ENCODE measurements around the gene NECTIN1.

Gene NECTIN1

DNA sequence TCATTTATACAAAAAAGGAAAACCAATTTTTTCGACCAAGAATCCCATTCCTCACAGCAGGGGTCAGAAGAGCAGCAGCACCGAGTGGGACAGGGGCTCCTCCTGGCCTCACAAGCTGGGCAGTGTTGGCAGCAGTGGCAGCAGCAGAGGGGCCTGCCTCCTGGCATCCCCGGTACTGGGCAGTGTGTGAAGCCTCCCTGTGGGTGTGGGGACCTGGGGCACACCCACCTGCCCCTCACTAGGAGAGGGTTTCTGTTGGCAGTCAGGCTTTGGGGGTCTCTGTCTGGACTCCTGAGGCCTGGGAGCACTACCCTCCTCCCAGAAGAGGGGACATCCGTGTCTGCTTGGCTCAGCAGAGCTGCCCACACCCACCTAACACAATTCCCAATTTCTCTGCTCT lies 67.8 kb downstream of the NECTIN1 start:
- Histone ChIP-seq H3K4me1 (ENCODE audit: insufficient read depth, low read length) (no peaks in the 10 kb centered on the region), H3K4me3 (ENCODE audit: low read depth in 1 of 2, low read length in 2 of 2) (no peak overlapping the region), H3K36me3 (ENCODE audit: insufficient read depth, low read length) (no peaks in the 10 kb centered on the region), H3K9me3 (ENCODE audit: low read length) (no peaks in the 10 kb centered on the region), H3K27ac (ENCODE audit: low read depth, low read length) (no peak overlapping the region), H3K9ac (ENCODE audit: low read length) (no peak overlapping the region), H3K27me3 (ENCODE audit: control insufficient read depth in 1 of 2, insufficient read depth in 2 of 2, low read length in 2 of 2) (no peaks in the 10 kb centered on the region)

DNA sequence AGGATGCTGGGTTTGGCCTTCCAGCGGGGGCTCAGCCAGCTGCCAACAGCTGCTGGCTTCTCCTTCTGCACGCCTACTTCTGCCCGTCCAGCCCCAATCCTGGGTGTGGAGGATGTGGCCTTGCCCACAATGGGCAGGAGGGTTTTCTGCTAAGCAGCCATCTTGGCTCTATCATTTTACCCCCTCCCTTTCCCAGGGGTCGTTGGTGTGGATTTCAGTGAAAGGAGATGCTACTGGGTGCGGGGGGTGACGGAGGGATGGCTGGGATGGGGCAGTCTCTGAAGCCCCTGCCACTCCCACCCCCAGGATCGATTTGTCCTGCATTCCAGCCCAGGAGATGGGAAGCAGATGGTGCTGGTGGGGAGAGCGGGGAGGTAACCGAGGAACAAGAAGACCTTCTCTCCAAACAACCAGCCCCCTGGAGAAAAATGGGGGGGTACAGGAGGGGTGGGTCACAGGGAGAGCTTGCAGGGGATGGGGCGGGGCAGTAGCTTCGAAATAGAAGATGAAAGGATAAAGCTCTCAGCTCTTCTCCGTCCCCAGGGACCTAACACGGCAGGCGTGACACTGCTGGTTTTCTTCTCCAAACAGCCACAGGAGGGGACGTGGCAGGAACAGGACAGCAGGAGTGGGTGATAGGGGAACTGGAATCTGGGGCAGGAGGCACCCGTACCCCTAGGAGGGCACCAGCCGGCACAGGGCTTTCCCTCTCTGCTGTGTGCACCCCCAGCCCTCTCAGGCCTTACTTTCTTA lies 68.9 kb downstream of the NECTIN1 start:
- H3K27ac ChIP-seq (ENCODE audit: low read depth, low read length), result no peak overlapping the region

DNA sequence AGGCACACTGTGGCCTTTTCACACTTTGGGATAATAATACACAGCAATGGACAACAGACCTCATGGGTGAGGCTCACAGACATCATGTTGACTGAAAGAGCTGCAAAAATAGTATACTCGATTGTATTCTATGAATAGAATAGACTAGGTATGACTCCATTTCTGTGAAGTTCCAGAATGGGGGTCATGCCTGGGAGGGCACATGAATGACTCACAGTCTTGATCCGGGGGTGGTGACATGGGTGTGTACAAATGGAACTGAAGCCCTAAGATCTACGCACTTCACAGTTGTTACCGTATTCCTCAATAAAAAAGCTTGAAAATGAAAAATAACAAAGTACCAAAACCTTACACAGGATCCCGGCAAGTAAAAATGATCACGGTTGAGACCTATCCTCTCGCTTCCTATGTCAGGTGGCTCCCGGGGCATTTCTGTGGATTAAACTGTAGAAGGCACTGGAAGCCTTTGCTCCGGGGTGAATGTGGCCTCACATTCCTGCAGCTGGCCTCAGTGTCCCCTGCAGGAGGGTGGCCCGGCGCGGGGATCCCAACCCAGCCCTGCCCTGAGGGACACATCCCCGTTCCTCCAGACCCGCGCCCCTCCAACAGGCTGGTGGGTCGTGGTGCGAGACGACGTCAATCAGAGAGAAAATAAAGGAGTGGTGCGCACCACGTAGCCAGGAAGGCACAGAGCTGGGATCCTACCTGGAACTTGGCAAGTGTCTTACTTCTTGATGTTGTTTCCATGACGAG lies 75.9 kb downstream of the NECTIN1 start:
- no peaks in the 10 kb centered on the region for H3K4me1 ChIP-seq (ENCODE audit: insufficient read depth, low read length)

More for the DNA sequence above, 68.9 kb downstream of the NECTIN1 start:
- no peaks in the 10 kb centered on the region for H3K36me3 ChIP-seq (ENCODE audit: insufficient read depth, low read length)
- no peak overlapping the region for H3K9ac ChIP-seq (ENCODE audit: low read length)
- no peaks in the 10 kb centered on the region for H3K4me1 ChIP-seq (ENCODE audit: insufficient read depth, low read length)
- no peak overlapping the region for H3K4me3 ChIP-seq (ENCODE audit: low read depth in 1 of 2, low read length in 2 of 2)
- H3K27me3 ChIP-seq (ENCODE audit: control insufficient read depth in 1 of 2, insufficient read depth in 2 of 2, low read length in 2 of 2), result no peaks in the 10 kb centered on the region
- no peaks in the 10 kb centered on the region for H3K9me3 ChIP-seq (ENCODE audit: low read length)

DNA sequence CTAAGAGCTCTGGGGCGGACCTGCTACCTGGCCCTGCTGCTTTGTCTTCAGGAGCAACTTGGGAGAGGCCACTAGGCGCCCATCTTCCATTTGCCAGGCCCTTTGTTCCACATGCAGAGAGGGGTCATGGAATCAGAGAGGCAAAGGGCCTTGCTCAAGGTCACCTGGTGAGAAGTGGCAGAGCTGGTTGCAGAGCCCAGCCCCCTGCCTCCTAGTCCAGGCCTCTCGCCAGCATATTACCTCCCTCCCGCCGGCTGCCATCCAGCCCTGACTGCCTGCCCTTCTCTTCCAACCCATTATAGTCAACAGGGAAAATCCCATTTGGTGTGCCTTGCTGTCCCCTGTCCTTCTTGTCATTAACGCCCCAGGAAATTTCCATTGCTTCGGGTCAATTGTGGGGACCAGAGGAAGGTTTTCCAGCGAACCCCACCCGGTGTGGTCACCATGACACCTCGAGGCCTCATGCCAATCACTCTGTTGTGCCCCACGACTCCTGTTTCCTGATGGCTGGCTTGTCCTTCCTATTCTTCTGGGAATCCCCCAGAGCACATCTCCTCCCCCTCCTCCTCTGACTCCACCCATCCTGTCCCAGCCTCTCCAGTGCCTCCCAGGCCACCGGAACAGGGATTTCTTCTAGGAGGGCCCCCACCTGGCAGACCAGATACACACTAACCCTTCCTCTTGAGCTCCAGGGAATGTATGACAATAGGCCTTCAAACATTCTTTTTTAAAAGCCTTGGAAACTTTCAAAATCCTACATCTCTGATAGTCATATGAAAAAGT lies 77.0 kb downstream of the NECTIN1 start:
- Histone ChIP-seq H3K4me1 (ENCODE audit: insufficient read depth, low read length) (no peaks in the 10 kb centered on the region), H3K27me3 (ENCODE audit: control insufficient read depth in 1 of 2, insufficient read depth in 2 of 2, low read length in 2 of 2) (no peaks in the 10 kb centered on the region), H3K36me3 (ENCODE audit: insufficient read depth, low read length) (no peaks in the 10 kb centered on the region), H3K4me3 (ENCODE audit: low read depth in 1 of 2, low read length in 2 of 2) (no peak overlapping the region), H3K9ac (ENCODE audit: low read length) (no peak overlapping the region), H3K9me3 (ENCODE audit: low read length) (no peaks in the 10 kb centered on the region), H3K27ac (ENCODE audit: low read depth, low read length) (no peak overlapping the region)

More for the DNA sequence above, 75.9 kb downstream of the NECTIN1 start:
- Histone ChIP-seq H3K36me3 (ENCODE audit: insufficient read depth, low read length) (no peaks in the 10 kb centered on the region), H3K27me3 (ENCODE audit: control insufficient read depth in 1 of 2, insufficient read depth in 2 of 2, low read length in 2 of 2) (no peaks in the 10 kb centered on the region), H3K27ac (ENCODE audit: low read depth, low read length) (no peak overlapping the region), H3K4me3 (ENCODE audit: low read depth in 1 of 2, low read length in 2 of 2) (no peak overlapping the region), H3K9me3 (ENCODE audit: low read length) (no peaks in the 10 kb centered on the region), H3K9ac (ENCODE audit: low read length) (no peak overlapping the region)

DNA sequence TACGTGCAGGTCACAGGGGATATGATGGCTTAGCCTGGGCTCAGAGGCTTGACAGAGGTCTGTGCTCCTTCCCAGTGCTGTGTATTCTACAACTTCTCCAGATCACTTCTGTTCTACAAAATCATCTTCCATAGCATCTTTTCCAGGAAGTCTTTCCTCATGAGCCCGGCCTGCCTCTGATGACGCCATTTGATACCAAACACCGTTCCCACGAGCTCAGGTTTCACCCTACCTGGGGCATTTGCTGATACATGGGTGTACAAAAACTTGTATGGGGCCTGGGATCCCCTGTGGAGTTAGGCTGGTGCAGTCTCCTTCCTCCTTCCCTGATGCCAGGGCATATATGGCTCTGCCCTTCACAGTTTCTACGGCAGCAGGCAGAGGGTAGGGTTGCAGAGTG lies 78.7 kb downstream of the NECTIN1 start:
- H3K4me1 ChIP-seq (ENCODE audit: insufficient read depth, low read length), result no peaks in the 10 kb centered on the region
- H3K36me3 ChIP-seq (ENCODE audit: insufficient read depth, low read length), result no peaks in the 10 kb centered on the region
- no peak overlapping the region for H3K9ac ChIP-seq (ENCODE audit: low read length)
- H3K9me3 ChIP-seq (ENCODE audit: low read length), result no peaks in the 10 kb centered on the region
- no peak overlapping the region for H3K27ac ChIP-seq (ENCODE audit: low read depth, low read length)
- no peak overlapping the region for H3K4me3 ChIP-seq (ENCODE audit: low read depth in 1 of 2, low read length in 2 of 2)
- no peaks in the 10 kb centered on the region for H3K27me3 ChIP-seq (ENCODE audit: control insufficient read depth in 1 of 2, insufficient read depth in 2 of 2, low read length in 2 of 2)

DNA sequence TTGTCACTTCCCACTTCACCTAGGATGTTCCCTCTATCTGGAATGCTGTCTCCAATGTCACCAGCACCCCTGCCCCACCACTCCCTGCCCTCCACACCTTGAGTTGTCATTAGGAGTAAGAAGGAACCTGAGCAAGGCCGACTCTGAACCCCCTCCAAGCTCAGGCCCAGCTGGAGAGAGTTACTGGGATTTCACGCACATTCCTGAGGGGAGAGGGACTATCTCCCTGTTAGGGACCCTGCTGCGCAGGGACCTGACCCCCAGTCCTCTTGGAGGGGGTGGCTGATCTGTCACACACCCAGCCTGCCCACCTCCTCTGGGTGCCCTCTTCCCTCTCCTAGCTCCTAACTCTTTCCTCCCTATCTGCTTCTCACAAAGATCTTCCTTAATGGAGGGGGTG lies 81.7 kb downstream of the NECTIN1 start:
- H3K4me1 ChIP-seq (ENCODE audit: insufficient read depth, low read length), result no peaks in the 10 kb centered on the region
- no peak overlapping the region for H3K9ac ChIP-seq (ENCODE audit: low read length)
- H3K27ac ChIP-seq (ENCODE audit: low read depth, low read length), result no peak overlapping the region
- H3K36me3 ChIP-seq (ENCODE audit: insufficient read depth, low read length), result no peaks in the 10 kb centered on the region
- H3K9me3 ChIP-seq (ENCODE audit: low read length), result no peaks in the 10 kb centered on the region
- H3K4me3 ChIP-seq (ENCODE audit: low read depth in 1 of 2, low read length in 2 of 2), result no peak overlapping the region
- H3K27me3 ChIP-seq (ENCODE audit: control insufficient read depth in 1 of 2, insufficient read depth in 2 of 2, low read length in 2 of 2), result no peaks in the 10 kb centered on the region

DNA sequence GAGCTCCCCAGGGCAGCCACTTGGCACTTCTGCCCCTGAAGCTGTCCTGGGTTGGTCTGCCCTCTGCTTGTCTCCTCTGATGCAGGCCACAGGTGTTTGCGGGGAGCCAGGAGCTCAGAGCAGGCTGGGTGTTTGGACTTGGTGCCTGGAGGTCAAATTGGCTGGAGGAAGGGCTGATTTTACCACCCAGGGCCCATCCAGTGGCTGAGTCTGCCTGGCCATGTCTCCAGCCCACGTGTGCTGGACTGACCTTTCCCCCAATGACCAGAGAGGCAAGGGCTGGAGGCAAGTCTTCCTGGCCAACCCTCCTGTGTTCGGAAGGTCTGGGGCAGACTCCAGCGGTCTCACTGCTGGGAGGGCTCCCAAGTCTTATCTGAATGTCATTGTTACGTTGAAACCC lies 84.0 kb downstream of the NECTIN1 start:
- Histone ChIP-seq H3K4me1 (ENCODE audit: insufficient read depth, low read length) (no peaks in the 10 kb centered on the region), H3K27ac (ENCODE audit: low read depth, low read length) (no peak overlapping the region), H3K27me3 (ENCODE audit: control insufficient read depth in 1 of 2, insufficient read depth in 2 of 2, low read length in 2 of 2) (no peaks in the 10 kb centered on the region), H3K4me3 (ENCODE audit: low read depth in 1 of 2, low read length in 2 of 2) (no peak overlapping the region), H3K36me3 (ENCODE audit: insufficient read depth, low read length) (no peaks in the 10 kb centered on the region), H3K9ac (ENCODE audit: low read length) (no peak overlapping the region), H3K9me3 (ENCODE audit: low read length) (no peaks in the 10 kb centered on the region)

DNA sequence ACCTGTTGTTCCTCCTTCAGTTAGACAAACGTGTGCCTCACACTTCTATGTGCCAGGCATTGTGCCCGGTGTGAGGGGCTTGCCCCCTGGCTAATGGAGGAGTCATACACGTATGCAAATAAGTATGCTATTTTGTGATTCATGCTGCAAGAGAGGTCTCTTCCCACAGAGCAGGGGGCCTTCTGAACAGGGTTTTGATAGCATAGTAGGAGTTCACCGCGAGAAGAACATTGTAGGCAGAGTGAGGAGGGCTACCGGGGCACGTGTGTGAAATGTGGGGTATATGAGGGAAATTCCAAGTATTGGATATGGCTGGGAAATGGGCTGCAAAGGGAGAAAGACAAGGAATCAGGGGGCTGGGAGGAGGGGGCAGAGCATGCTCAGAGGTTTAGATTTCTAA lies 84.5 kb downstream of the NECTIN1 start:
- H3K4me1 ChIP-seq (ENCODE audit: insufficient read depth, low read length), result no peaks in the 10 kb centered on the region
- H3K9ac ChIP-seq (ENCODE audit: low read length), result no peak overlapping the region

DNA sequence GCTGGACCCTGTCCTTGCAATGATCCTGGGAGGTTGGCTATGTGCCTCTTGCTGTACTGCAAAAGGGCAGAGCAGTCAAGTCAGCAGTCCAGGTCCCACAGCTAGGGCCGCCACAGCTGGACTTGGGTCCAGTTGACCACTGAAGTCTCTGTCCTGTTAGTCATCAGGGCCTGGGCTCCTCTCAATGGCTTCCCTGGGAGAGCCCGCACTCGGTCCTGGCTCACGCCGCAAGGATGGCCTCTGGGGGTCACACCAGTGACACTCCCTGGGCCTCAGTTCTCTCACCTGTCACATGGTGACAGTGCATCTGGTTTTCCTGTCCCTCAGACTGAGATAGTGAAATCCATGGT lies 85.1 kb downstream of the NECTIN1 start:
- Histone ChIP-seq H3K36me3 (ENCODE audit: insufficient read depth, low read length) (no peaks in the 10 kb centered on the region), H3K4me3 (ENCODE audit: low read depth in 1 of 2, low read length in 2 of 2) (no peak overlapping the region), H3K27me3 (ENCODE audit: control insufficient read depth in 1 of 2, insufficient read depth in 2 of 2, low read length in 2 of 2) (no peaks in the 10 kb centered on the region), H3K9me3 (ENCODE audit: low read length) (no peaks in the 10 kb centered on the region), H3K4me1 (ENCODE audit: insufficient read depth, low read length) (no peaks in the 10 kb centered on the region), H3K9ac (ENCODE audit: low read length) (no peak overlapping the region), H3K27ac (ENCODE audit: low read depth, low read length) (no peak overlapping the region)

More for the DNA sequence above, 84.5 kb downstream of the NECTIN1 start:
- H3K36me3 ChIP-seq (ENCODE audit: insufficient read depth, low read length), result no peaks in the 10 kb centered on the region
- H3K27me3 ChIP-seq (ENCODE audit: control insufficient read depth in 1 of 2, insufficient read depth in 2 of 2, low read length in 2 of 2), result no peaks in the 10 kb centered on the region
- no peaks in the 10 kb centered on the region for H3K9me3 ChIP-seq (ENCODE audit: low read length)
- no peak overlapping the region for H3K27ac ChIP-seq (ENCODE audit: low read depth, low read length)
- no peak overlapping the region for H3K4me3 ChIP-seq (ENCODE audit: low read depth in 1 of 2, low read length in 2 of 2)

DNA sequence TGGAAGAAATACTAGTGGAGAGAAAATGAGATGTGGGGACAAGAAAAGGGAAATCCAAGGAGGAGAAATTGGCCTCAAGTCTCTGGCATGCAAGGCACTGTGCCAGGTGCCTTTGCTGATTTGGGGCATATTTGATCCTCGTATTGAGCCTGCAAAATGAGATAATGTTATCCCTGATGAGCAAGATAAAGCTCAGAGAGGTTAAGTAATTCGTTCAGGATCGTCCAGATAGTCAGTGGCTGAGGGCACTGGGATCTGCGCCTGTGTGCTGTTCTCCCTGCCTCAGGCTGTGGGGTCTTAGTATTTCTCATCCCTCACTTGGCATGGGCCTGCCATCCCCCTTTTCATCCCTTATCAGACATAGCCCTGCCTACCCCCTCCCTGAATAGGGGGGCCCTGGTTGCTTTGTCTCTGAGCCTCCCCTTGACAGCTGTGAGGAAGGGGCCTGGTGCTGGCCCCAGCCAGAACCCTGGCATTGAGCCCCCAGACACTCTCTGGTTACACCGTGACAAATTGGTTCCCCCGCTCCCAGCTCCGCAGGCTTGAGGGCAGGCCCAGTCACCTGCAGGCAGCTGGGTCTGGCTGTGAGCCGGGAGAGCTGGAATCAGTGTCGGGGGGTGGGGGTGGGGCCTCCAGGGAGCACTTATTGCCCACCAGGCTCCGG lies 85.7 kb downstream of the NECTIN1 start:
- H3K27me3 ChIP-seq (ENCODE audit: control insufficient read depth in 1 of 2, insufficient read depth in 2 of 2, low read length in 2 of 2), result no peaks in the 10 kb centered on the region
- no peaks in the 10 kb centered on the region for H3K36me3 ChIP-seq (ENCODE audit: insufficient read depth, low read length)
- H3K9ac ChIP-seq (ENCODE audit: low read length), result no peak overlapping the region
- H3K9me3 ChIP-seq (ENCODE audit: low read length), result no peaks in the 10 kb centered on the region
- no peaks in the 10 kb centered on the region for H3K4me1 ChIP-seq (ENCODE audit: insufficient read depth, low read length)
- no peak overlapping the region for H3K27ac ChIP-seq (ENCODE audit: low read depth, low read length)
- H3K4me3 ChIP-seq (ENCODE audit: low read depth in 1 of 2, low read length in 2 of 2), result no peak overlapping the region

All from muscle layer of colon (tissue), 2 donors.